Neuronal stem cell (in vitro differentiated cells): Measurements from ENCODE around the gene PAEP.
"Not testable (repeated sequence)": the region's sequence is repeated elsewhere in the genome, so short reads cannot be mapped to it uniquely, and the experiment has no call there.

Source experiments
- DNase-seq: peaks from one replicate; pipeline ENCODE4 v3.0.0-alpha.2; 2013; ENCODE audit warnings: low spot score
- H2AFZ ChIP-seq: one replicate; pipeline ENCODE4 v1.6.1; 2013; ENCODE audit warnings: mild to moderate bottlenecking, low read length, inconsistent platforms
- H2AK5ac ChIP-seq: 2 replicates; pipeline ENCODE4 v1.6.1; 2013; ENCODE audit warnings: low read depth, mild to moderate bottlenecking, inconsistent platforms, low read length, moderate library complexity, mixed read lengths
- H2BK120ac ChIP-seq: 2 replicates; pipeline ENCODE4 v1.6.1; 2013; ENCODE audit warnings: low read depth, mild to moderate bottlenecking, inconsistent platforms, low read length, moderate library complexity, mixed read lengths
- H2BK12ac ChIP-seq: one replicate; pipeline ENCODE4 v1.6.1; 2013; ENCODE audit warnings: low read length, inconsistent platforms
- H2BK15ac ChIP-seq: 2 replicates; pipeline ENCODE4 v1.6.1; 2013; ENCODE audit warnings: mild to moderate bottlenecking, low read length, inconsistent platforms, mixed read lengths
- H2BK5ac ChIP-seq: one replicate; pipeline ENCODE4 v1.6.1; 2013; ENCODE audit warnings: inconsistent platforms, mild to moderate bottlenecking, low read length, moderate library complexity
- H3K14ac ChIP-seq: one replicate; pipeline ENCODE4 v1.6.1; 2013; ENCODE audit warnings: low read length, inconsistent platforms
- H3K18ac ChIP-seq: 2 replicates; pipeline ENCODE4 v1.6.1; 2013; ENCODE audit warnings: low read length, inconsistent platforms
- H3K23ac ChIP-seq: 2 replicates; pipeline ENCODE4 v1.6.1; 2013; ENCODE audit warnings: low read depth, mild to moderate bottlenecking, mixed read lengths, low read length, inconsistent platforms; ENCODE audit not compliant: poor library complexity
- H3K27ac ChIP-seq: replicated peaks from 3 replicates; pipeline ENCODE4 v1.5.1; 2013; ENCODE audit warnings: low read length, inconsistent platforms
- H3K27me3 ChIP-seq, 3 experiments: 2 replicates each; pipeline ENCODE4 v1.6.1; 2013; ENCODE audit warnings: low read length in 3 of 3, mild to moderate bottlenecking in 2 of 3, inconsistent platforms in 1 of 3, low read depth in 1 of 3, mixed read lengths in 1 of 3, moderate library complexity in 1 of 3; ENCODE audit not compliant: control insufficient read depth in 3 of 3, insufficient read depth in 3 of 3
- H3K36me3 ChIP-seq, 2 donors: replicated peaks in 1 of 2; 2 replicates each; pipeline ENCODE4 v1.6.1; 2013; ENCODE audit warnings: low read length in 2 of 2; ENCODE audit not compliant: control insufficient read depth in 2 of 2, insufficient read depth in 2 of 2
- H3K4ac ChIP-seq: 2 replicates; pipeline ENCODE4 v1.6.1; 2013; ENCODE audit warnings: inconsistent platforms, mild to moderate bottlenecking, low read length, moderate library complexity
- H3K4me1 ChIP-seq, 2 donors: 1 replicate in 1 of 2; 2 replicates in 1 of 2; pipeline ENCODE4 v1.6.1; 2013; ENCODE audit warnings: low read length in 2 of 2, low read depth in 1 of 2; ENCODE audit not compliant: control insufficient read depth in 2 of 2, insufficient read depth in 1 of 2
- H3K4me2 ChIP-seq: one replicate; pipeline ENCODE4 v1.6.1; 2013; ENCODE audit warnings: mild to moderate bottlenecking, low read length, inconsistent platforms; ENCODE audit not compliant: insufficient read depth, poor library complexity, severe bottlenecking
- H3K4me3 ChIP-seq, 2 donors: 2 replicates each; pipeline ENCODE4 v1.5.1; 2013; ENCODE audit warnings: low read length in 2 of 2, mild to moderate bottlenecking in 2 of 2, inconsistent platforms in 1 of 2, moderate library complexity in 1 of 2
- H3K79me1 ChIP-seq: one replicate; pipeline ENCODE4 v1.6.1; 2013; ENCODE audit warnings: low read depth, mild to moderate bottlenecking, inconsistent platforms, low read length, moderate library complexity
- H3K9ac ChIP-seq: one replicate; pipeline ENCODE4 v1.6.1; 2013; ENCODE audit warnings: mild to moderate bottlenecking, low read depth, low read length, inconsistent platforms; ENCODE audit not compliant: poor library complexity
- H3K9me3 ChIP-seq, 2 donors: replicated peaks in 1 of 2; 2 replicates each; pipeline versions ENCODE3 to v1.6.1; 2013; ENCODE audit warnings: low read length in 2 of 2, mild to moderate bottlenecking in 2 of 2, inconsistent platforms in 1 of 2, low read depth in 1 of 2, mixed read lengths in 1 of 2, moderate library complexity in 1 of 2; ENCODE audit not compliant: control insufficient read depth in 2 of 2, insufficient read depth in 1 of 2
- H4K8ac ChIP-seq: one replicate; pipeline ENCODE4 v1.6.1; 2013; ENCODE audit warnings: low read depth, mild to moderate bottlenecking, inconsistent platforms, low read length, moderate library complexity
- H4K91ac ChIP-seq: one replicate; pipeline ENCODE4 v1.6.1; 2013; ENCODE audit warnings: low read length, low read depth, mild to moderate bottlenecking, inconsistent platforms; ENCODE audit not compliant: poor library complexity
- WGBS, 2 donors: extraction: QIAGEN DNeasy Blood & Tissue Kit; methylation state at CpG; one replicate each; pipeline ENCODE4 v1.1.7; 2013; ENCODE audit warnings: missing lambda C conversion rate in 2 of 2, mixed read lengths in 1 of 2; ENCODE audit not compliant: insufficient read length in 2 of 2, insufficient replicate concordance in 1 of 2; ENCODE audit errors: extremely low coverage in 2 of 2; 5-methylcytosine and 5-hydroxymethylcytosine counted together

Gene PAEP

GRCh38 chr9:135547756-135548736 is 13.5 kb upstream of the PAEP start:
- no peak overlapping the region for H4K91ac ChIP-seq
- WGBS, 2 donors = no CpG with 5 or more reads among the region's 28 CpGs
- no peak overlapping the region for H2BK12ac ChIP-seq
- no peak overlapping the region for H2BK15ac ChIP-seq
- H3K9me3 ChIP-seq = peaks cover 0 to 2% of the 10 kb centered on the region in 2 donors
- H3K36me3 ChIP-seq = no peaks in the 10 kb centered on the region
- no peak overlapping the region for H2BK5ac ChIP-seq
- no peak overlapping the region for H3K18ac ChIP-seq
- H3K4me1 ChIP-seq = no peaks in the 10 kb centered on the region
- no peak overlapping the region for H4K8ac ChIP-seq
- H3K14ac ChIP-seq = peak overlapping the region; percentile 38
- peaks cover 2% of the 10 kb centered on the region for H3K79me1 ChIP-seq
- no peak overlapping the region for H3K27ac ChIP-seq
- no peak overlapping the region for H2AFZ ChIP-seq
- H3K23ac ChIP-seq = peak overlapping the region; percentile 25
- H2AK5ac ChIP-seq = no peak overlapping the region
- H3K4me2 ChIP-seq = no peak overlapping the region
- no peak for DNase-seq
- H2BK120ac ChIP-seq = no peak overlapping the region
- no peak overlapping the region for H3K4ac ChIP-seq
- H3K27me3 ChIP-seq = peaks cover 0 to 27% (median 0%) of the 10 kb centered on the region in 3 experiments
- no peak overlapping the region for H3K4me3 ChIP-seq
- H3K9ac ChIP-seq = no peak overlapping the region

- H2BK12ac ChIP-seq, H2BK5ac ChIP-seq, H3K9ac ChIP-seq, H2BK120ac ChIP-seq, H3K4ac ChIP-seq, H3K23ac ChIP-seq, H4K8ac ChIP-seq, H3K4me1 ChIP-seq, H3K4me3 ChIP-seq, H3K79me1 ChIP-seq, H3K4me2 ChIP-seq, H4K91ac ChIP-seq, H2AK5ac ChIP-seq, H3K27ac ChIP-seq, H3K36me3 ChIP-seq, DNase-seq, H2AFZ ChIP-seq, H3K9me3 ChIP-seq: not testable (repeated sequence)
- peak overlapping the region; percentile 35 for H3K18ac ChIP-seq
- no CpG with 5 or more reads among the region's 28 CpGs for WGBS, 2 donors
- H3K27me3 ChIP-seq = peaks cover 0 to 27% (median 0%) of the 10 kb centered on the region in 3 experiments
- H3K14ac ChIP-seq = peak overlapping the region; percentile 75
- peak overlapping the region; percentile 15 for H2BK15ac ChIP-seq
Measured at GRCh38 chr9:135549478-135550343, 11.8 kb upstream of the PAEP start.

GRCh38 chr9:135550344-135550918 is 11.1 kb upstream of the PAEP start:
- H3K27me3 ChIP-seq = peaks cover 0 to 27% (median 0%) of the 10 kb centered on the region in 3 experiments
- no peak overlapping the region for H2AFZ ChIP-seq
- no peak overlapping the region for H3K4ac ChIP-seq
- H3K9me3 ChIP-seq = no peaks in the 10 kb centered on the region
- no peak overlapping the region for H3K23ac ChIP-seq
- peak overlapping the region; percentile 15 for H2BK15ac ChIP-seq
- no peak overlapping the region for H3K9ac ChIP-seq
- no peak overlapping the region for H3K18ac ChIP-seq
- no peak overlapping the region for H3K27ac ChIP-seq
- no CpG with 5 or more reads among the region's 17 CpGs for WGBS, 2 donors
- H4K91ac ChIP-seq = no peak overlapping the region
- no peak overlapping the region for H3K4me2 ChIP-seq
- peaks cover 2% of the 10 kb centered on the region for H3K79me1 ChIP-seq
- no peak overlapping the region for H4K8ac ChIP-seq
- H3K14ac ChIP-seq = peak overlapping the region; percentile 75
- no peak overlapping the region for H2AK5ac ChIP-seq
- H3K36me3 ChIP-seq = no peaks in the 10 kb centered on the region
- no peak overlapping the region for H2BK120ac ChIP-seq
- no peak for DNase-seq
- no peak overlapping the region for H2BK12ac ChIP-seq
- H3K4me3 ChIP-seq = no peak overlapping the region
- no peaks in the 10 kb centered on the region for H3K4me1 ChIP-seq
- H2BK5ac ChIP-seq = no peak overlapping the region
